ENCODE measurements around the gene PLEKHM3.

The PLEKHM3 gene

DNA sequence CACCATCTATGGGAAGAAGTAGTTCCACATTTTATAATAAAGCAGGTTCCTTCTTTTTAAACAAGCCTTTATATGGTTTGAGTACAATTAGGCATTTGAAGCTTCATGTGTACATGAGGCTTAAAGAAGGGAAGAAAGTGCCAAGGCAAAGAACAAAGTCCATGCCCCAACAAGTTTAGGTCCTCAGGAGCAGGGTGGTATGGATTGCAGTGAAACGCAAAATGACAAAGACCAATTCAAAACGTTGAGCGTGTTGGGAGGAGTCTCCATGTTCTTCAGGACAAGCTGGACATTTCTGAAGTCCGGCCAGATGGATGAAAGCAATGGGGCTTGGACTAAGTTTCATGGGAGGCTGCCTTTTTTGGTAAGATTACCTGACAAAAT lies 176.8 kb downstream of the PLEKHM3 start:
- no peak for DNase-seq

DNA sequence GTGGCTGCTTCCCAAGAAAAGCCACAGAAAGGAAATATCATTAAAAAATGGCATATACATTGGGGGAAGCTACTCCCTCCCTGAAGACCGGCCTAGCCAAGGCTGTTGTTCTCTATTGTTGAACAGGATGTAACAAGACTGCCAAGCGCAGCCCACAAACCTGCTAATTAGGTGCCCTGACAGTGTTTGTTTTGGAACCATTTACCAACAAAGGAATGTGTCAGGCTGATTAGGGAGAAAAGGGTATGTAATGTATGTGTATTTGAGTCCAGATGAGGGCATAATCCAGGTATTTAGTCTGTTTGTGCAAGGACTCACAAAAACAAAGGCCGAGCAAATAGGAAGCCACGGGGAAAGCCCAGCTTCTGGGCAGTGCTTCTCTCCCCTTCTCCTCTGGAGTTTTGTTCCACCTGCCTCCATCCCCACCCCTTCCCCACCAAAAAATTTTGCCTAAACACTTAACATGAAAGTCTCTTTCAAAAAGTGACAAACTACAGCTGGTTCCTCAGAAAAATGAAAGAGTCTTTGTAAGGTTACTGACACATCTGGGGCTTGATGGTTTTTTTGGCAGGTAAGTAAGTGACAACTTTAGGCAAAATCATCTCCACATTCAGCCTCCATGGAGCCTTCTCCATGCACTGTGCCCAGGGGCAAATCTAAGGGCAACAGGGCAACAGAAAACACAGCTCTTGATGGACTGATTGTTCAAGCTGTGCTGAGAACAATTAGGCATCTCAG lies 177.4 kb downstream of the PLEKHM3 start:
- DNase-seq, result no peak

DNA sequence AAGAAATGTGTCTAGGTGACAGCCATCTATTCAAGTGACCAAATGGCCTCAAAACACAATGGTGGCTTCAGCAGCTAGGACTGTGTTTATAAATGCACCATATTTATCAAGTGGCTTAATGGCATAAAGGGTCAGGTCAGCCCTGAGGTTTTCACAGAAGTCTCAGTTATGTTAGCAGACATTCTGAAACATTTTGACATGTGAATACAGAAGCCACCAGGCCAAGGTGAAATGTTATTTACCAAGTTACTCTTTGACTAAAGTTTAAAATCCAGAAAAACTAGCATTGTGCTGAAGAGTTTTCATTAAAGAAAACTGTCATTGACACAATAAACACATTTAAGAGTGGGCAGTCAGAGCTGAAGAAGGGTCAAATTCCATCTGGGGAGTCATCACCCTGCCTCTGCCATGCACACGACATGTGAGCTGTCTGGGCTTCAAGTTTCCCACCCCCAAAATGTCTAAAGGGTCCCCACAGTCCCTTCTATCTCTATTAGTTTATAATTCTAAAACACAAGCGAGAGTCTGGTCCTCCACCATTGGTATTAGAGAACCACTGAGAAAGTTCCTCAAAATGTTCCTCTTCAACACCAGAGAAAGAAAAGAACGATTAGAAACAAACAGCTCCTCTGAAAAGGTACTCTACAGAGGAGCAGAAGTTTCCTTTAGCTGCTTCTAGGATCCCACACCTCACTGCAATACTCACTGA lies 178.1 kb downstream of the PLEKHM3 start:
- DNase-seq, result no peak

DNA sequence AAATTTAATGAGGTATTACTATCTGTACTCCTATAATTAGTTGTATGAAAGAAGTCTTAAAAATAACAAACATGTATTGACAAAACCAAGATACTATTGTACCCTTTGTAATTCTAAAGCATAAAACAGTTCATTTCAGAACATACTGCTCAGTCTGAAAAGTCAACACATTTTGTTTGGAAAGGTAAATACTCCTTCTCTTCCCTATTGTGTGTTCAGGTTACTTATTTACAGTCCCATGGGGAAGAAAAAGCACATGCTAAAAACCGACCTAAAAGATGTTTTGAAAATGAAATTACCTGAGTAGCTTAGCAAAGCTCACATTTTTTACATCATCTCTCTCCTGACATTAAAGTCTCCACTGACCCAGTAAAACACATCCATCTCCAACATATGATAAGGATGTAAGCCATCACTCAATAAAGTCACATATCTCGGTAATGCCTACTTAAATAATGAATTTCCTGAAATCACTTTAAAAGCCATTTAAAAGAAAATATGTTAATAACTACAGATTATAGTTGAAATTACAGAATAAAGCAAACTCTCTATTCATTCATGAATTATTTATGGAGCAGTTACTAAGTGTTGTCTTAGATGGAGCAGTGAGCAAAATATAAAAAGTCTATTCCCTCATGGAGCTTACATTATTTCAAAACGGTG lies 180.0 kb downstream of the PLEKHM3 start:
- no peak for DNase-seq

DNA sequence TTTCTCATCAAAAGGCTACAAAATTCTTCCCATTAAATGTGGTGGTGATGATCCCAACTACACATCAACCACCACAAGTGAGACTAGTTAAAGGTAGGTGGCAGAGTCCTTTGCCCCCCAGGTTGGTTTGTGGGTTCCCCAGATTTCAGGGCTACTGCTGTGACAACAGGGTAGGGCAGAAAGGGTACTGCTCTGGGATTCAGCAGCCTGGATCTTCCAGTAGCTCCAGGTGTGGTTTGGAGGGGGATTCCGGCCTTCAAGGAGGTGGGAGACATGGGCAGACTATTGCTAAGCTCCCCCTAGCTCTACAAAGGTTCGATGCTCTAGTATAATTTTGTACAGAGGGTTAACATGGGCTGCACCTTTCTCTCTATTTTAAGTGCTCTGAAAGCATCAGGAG lies 180.7 kb downstream of the PLEKHM3 start:
- no peak for DNase-seq

DNA sequence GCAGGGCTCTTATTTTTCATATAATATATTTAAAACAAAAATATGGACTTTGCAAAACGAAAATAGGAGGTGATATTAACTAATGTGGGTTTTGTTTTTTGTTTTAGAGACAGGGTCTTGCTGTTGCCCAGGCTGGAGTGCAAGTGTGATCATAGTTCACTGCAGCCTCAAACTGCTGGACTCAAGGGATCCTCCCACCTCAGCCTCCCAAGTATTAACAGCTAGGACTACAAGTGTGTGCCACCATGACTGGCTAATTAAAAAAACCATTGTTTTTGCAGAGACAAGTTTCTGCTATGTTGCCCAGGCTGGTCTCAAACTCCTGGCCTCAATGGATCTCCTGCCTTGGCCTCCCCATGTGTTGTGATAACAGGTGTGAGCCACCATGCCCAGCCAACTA lies 185.2 kb downstream of the PLEKHM3 start:
- DNase-seq, result no peak

DNA sequence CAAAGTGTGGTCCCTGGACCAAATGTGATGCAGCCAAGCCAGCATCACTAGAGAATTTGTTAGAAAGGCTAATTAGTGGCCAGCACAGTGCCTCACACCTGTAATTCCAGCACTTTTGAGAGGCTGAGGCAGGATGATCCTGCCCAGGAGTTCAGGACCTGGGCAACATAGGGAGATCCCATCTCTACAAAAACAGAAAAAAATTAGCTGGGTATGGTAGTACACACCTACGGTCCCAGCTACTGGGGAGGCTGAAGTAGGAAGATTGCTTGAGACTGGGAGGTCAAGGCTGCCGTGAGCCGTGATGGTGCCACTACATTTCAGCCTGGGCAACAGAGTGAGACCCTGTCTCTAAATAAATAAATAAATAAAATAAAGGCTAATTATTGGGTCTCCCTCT lies 185.8 kb downstream of the PLEKHM3 start:
- no peak for DNase-seq

DNA sequence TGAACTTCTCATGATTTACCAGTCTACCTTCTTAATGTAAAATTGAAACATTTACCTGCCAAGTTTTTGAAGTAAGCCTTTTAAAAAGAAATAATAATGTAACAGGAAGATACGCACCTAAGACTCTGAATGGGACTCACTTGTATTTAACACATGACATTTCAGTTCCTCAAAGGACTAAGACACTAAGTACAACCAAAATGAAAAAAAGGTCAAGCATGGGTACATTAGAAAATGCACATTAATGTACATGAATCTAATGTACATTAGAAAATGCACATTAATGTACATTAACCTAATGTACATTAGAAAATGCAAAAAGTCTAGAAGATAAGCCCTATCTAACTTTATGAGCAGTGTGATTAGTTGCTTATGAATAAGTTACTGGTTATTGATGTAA lies 186.3 kb downstream of the PLEKHM3 start:
- no peak for DNase-seq

DNA sequence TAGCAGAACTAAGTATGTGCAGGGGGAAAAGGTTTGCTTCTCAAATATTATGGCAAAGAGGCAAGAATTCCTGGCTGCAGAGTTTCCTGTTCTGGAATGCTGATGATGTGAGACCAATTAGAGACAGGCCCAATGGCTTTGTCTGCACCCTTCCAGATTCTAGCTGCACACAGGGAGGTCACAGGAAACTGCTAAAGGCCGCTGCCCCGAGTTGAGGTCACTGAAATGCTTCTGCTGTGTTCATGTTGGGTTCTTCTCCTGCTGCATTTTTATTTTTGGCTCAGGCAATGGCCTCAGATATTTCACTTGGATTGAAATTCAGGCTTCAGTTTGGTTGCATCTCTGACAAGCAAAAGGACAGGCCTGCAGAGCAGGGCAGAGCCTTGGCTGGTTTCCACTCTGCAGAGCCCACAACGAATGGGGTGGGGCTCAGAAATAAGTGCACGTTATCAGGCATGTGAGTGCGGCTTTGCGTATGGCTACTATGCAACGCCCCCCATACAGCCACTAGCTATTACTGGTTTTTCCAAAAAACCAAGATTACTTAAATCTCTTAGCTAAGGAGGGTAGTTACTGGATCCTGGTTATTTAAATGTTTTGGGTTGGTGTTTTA lies 188.7 kb downstream of the PLEKHM3 start:
- no peak for DNase-seq

DNA sequence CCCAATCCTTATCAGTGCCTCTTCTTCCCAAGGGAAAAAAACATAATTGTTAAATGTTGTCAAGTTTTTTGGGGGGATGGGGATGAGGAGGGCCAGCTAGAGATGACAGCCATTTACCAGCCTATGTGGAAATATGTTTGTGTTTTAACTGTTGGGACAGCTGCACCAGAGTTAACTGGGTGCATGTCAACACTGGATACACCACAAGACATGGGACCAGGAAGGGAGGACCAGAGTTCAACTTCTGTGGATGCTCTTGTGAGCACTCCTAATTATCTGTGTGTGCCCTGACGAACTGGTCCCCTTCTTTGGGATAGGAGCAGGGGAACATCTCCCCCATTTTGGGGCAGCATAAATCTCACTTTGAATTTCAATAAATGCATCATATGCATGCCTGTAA lies 189.5 kb downstream of the PLEKHM3 start:
- DNase-seq, result no peak

DNA sequence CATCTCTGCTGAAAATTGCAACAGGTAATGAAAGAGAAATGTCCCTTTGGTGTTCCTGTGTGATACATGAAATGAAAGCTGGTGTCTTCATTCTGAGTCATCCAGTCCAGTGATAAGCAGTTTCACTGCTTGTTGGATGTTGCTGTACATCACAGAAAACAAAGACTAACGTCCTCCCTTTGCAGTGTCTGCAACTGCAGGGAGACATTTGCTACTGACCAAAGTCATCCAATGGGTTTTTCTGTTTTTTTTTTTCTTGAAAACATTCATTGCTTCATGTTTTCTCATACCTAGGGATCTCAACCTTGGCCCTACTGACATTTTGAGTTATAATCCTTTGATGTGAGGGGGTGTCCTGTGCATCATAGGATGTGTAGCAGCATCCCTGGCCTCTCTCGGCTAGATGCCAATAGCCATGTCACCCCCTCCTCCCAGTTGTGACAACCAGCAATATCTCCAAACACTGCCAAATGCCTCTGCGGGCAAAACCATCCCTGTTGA lies 192.0 kb downstream of the PLEKHM3 start:
- DNase-seq, result no peak

DNA sequence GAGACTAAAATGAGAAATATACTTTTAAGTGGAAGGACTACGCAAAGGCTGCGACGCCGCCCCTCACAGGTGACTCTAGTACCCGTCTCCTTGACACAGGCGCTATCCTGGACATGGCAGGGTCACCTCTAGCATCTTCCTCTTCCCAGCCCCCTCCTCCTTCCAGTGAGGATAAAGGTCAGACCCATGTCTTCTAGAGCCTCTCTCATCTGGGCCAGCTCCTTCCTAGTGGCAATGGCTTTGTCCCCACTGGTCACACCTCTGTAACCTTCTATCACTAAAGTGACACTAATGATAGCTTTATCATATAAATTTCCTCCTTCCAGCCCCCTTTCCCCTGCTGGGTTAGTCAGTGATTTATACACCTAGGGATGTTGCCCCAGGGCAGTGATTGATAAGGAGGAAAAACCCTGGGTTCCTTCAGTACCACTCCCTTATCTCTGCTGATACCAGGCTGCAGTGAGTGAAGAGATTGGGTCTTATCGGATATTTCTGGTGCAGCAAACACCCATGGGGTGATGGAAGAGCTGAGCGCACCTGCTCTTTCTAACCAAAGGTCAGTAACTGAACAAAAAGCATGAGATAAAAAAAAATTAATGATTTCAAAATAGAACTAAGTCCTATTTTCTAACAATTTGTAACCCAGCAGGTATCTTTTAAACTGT lies 193.6 kb downstream of the PLEKHM3 start:
- no peak for DNase-seq

DNA sequence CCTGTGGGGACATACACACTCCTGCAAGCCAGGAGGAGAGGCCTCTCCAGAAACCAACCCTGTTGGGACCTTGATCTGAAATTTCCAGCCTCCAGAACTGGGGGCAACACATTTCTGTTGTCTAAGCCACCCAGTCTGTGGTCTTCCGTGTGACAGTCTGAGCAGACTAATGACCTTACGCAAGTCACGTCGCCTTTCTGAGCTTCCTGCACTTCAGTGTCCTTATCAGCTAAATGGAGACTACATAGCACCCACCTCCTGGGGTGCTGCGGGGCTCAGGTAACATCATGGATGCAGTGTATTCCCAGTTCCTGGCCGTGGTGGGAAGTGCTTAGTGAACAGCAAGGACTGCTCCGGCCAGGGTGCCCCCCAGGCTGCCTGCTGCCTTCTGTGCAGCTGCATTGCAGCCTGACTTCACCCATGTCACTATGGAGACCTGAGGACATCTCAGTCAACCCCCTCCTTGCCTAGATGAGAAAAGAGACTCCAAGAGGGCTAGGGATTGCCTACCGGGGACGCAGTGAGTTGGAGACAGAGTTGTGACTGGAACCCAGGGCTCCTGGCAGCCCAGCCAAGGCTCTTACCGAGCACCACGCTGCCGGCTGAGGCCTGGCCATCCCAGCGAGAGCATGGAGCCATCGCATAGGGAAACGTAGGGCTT lies 194.4 kb downstream of the PLEKHM3 start:
- no peak for DNase-seq

DNA sequence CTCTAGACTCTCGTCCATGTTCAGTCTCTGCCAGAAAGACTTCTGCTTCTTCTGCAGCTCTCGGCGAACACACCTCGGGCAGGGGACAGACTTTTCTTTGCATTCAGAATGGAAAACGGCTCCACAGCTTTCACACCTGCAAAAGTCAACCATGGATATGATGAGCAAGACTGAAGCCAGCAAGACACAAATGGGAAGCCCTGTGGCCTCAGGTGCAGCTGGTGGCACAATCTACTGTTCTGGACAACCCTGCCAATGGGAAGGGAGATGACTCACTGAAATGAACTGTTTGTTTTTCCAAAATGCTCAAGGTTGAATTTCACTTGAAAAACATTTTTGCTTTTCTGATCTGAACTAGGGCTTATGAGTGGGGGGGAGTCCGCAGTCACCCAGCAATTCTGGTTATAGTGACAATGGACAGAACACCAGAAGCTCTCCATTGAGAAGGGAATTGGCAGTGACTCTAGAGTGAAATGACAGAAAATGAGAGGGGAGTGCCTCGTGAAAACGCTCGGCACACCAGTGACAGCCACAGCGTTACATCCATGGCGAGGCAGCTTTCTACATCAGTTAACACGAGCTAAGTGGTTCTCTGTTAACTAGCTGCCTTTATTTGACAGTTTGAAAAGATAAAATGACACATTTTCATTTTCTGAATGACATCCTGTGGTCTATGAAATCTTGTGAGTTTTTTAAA lies 196.8 kb downstream of the PLEKHM3 start:
- DNase-seq, result no peak

DNA sequence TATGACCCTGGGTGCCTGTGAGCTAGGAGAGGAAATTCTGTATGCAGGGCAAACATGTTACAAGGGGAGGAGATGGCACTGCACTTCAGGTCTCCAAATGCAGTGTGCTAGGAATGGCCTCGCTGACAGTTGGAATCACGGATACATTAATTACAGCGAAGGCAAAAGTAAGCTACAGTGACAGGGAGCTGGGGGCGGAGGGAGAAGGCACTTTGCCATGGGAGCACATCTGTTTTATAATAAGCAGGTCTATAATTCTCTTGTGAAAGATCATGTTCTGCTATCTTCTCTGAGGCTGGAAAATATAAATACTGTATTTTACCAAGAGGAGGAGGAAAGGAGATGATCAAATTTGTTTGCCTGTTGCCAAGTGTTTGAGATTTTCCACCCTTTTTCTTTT lies 199.3 kb downstream of the PLEKHM3 start:
- DNase-seq, result no peak

DNA sequence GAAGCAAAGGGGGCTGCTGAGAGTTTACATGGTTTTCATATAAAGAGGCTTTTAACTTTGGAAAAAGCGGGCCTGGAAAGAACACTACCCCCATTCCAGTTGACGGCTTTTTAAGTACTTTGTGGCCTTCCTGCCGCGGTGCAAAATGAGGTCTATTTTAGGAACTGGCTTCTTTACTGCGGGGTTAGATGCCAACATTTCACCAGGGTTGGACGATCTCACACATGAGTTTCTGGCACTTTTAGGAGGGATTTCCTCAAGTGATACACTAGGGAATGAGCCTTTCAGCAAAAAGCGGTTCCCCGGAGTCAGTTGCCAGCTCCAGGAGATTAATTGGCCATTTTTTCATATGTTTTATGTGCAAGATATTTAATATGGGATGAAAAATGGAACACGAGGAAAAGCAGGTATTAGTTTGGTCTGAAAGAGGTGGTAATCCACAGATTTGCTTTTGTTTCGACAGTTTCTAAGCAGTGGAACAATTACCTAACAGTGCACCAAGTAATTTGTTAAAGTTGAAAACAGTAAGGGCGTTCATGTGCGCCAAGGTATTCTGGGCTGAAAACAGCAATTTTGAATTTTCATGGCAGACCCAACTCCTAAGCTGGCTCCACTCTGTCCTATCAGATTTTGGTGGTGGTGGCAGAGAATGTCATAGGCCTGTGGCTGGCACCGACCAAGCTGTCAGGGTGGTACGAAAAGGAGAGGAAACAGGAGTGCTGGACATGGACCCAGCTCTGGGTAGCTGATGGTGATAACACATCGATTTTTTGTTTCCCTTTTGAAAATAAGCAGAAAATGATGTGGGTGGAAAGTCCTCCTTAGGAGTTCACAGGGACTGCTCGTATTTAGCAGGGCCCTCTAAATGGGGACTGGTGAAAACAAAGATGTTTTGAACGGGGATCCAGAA lies 200.0 kb downstream of the PLEKHM3 start:
- DNase-seq, result no peak

DNA sequence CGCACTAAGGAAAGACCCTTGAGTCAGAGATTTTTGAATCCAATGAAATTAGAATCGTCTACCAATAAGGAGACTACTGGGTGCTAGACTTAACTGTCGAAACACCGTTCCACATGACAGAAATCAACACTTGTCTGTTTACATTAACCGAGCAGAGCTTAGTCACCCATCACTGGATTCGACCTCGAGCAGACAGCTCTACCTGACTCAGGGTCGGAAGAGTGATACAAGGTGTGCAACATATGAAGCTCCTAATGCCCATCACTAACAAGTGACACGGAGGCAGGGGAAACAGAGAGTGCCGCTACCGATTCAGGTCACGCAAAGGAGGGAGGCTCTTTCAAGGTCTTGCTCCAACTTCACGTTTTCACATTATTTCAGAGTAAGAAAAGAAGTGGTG lies 201.5 kb downstream of the PLEKHM3 start:
- DNase-seq, result no peak

DNA sequence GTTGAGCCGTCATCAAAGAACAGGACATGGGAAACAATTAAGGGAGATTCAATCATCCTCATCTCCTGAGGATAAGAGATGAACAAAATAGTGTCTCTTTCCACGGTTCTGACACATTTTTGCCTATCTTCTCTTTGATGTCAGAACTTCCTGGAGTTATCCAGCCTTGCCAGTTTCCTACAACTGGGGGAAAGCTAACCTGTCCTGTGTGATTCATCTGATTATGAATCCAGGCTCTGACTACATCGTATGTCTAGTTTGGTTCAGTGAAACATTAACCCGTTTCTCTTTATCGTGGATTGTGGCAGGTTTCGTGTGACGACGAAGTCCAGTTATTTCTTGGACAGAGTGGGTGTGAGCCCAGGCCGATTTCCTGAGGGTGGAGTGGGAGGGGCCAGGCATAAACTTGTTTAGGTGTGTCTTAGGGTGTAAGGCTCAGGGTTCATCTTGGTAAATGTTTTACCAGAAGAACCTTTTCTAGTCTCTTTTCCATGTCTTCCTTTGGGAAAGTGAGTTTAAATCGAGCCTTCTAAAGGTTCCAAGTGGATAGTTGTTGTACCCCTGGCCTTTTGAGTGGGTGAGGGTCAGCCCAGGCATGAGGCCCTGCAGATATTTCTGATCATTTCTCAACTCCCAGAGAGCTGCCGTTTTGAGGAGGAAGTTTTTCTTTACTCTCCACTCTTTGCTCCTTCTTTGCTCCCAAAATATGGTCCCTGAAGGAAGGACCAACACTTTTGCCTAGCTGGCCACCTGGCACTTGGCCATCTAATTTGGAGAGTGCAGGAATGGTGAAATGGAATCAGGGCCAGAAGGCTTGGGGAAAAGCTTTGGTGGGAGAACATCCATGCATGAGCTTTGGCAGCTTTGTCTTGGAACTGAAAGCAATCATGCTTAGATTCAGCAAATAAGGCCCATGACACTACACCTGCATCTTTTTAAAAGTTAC lies 205.2 kb downstream of the PLEKHM3 start:
- no peak for DNase-seq

DNA sequence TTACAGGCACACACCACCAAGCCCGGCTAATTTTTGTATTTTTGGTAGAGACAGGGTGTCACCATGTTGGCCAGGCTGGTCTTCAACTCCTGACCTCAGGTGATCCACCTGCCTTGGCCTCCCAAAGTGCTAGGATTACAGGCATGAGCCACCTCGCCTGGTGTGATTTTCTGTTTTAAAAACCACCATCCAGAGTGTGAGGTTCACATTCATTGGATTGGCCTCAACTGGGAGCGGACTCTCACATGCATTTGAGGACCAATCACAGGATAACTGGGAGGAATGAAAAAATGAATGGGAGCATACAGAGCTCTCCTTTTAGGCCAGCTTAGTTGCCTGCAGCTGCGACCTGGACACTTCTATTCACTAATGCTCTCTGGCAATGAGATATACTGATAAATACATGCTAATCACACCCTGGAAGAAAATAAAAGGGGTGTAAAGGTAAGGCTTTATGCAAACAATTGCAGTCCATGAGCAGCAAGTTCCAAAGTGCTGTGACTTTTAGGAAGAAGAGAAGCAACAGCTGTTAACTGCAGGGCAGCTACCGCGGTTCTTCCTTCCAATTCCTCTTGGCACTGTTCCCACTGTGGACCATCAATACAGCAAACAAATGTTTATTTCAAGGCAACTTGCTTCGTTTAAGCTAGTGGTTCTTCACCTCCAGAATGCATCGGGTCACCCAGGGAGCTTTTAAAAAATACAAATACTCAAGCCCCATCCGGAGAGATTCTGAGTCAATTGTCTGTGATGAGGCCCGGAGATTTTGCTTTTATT lies 206.1 kb downstream of the PLEKHM3 start:
- DNase-seq, result no peak
